Naive B cell (primary cell): Measurements from ENCODE around the gene ZDHHC13. TPM values are rescaled to one million over a fixed set of nuclear protein-coding genes. Genes with fewer than 3 reads are reported as not detected.

Experiments used
- polyA plus RNA-seq, 6 donors: library from polyadenylated mRNA; unstranded; fragments of 300-500 nt; fragmentation: Illumina TruSeq; gene quantifications; one replicate each; pipeline ENCODE4 v1.2.3, GENCODE V29; 2021; ENCODE audit warnings: low read depth in 6 of 6

Gene ZDHHC13
- polyA plus RNA-seq, 6 donors from 2014 or later = 3.6 to 15.5 (median 12.6) TPM

Other genes starting within 250 kb of the ZDHHC13 start
- gene MRGPRX1, start 177.8 kb upstream of the ZDHHC13 start, polyA plus RNA-seq = not detected
- not detected for gene MRGPRX2, start 56.5 kb upstream of the ZDHHC13 start, polyA plus RNA-seq
- gene CSRP3, start 84.8 kb downstream of the ZDHHC13 start, polyA plus RNA-seq = not detected
- gene E2F8, start 123.8 kb downstream of the ZDHHC13 start, polyA plus RNA-seq = not detected